HG02588 (cell line): ENCODE data around the gene MAPK4.

Source experiments
- ATAC-seq: cut with Tn5 transposase; IDR thresholded peaks from one replicate; pipeline ENCODE4 v1.9.1; 2021; ENCODE audit warnings: mild to moderate bottlenecking, moderate library complexity; ENCODE audit not compliant: unreplicated experiment

Gene MAPK4

GRCh38 chr18:50622865-50623393, 63.0 kb downstream of the MAPK4 start:
- no peak for ATAC-seq

- no peak for ATAC-seq
Measured at GRCh38 chr18:50623694-50624352, 63.9 kb downstream of the MAPK4 start.

GRCh38 chr18:50624981-50625380, 65.1 kb downstream of the MAPK4 start:
- no peak for ATAC-seq

- no peak for ATAC-seq
Measured at GRCh38 chr18:50626317-50626716, 66.4 kb downstream of the MAPK4 start.

- ATAC-seq, result no peak
Measured at GRCh38 chr18:50627594-50628532, 68.0 kb downstream of the MAPK4 start.

- no peak for ATAC-seq
Measured at GRCh38 chr18:50628533-50628905, 68.6 kb downstream of the MAPK4 start.

GRCh38 chr18:50629148-50629631, 69.3 kb downstream of the MAPK4 start:
- no peak for ATAC-seq

- no peak for ATAC-seq
Measured at GRCh38 chr18:50630895-50631294, 71.0 kb downstream of the MAPK4 start.

- ATAC-seq, result no peak
Measured at GRCh38 chr18:50632895-50633515, 73.1 kb downstream of the MAPK4 start.

GRCh38 chr18:50633992-50634391, 74.1 kb downstream of the MAPK4 start:
- no peak for ATAC-seq

- ATAC-seq, result no peak
Measured at GRCh38 chr18:50636366-50637057, 76.6 kb downstream of the MAPK4 start.

GRCh38 chr18:50638016-50638883, 78.4 kb downstream of the MAPK4 start:
- no peak for ATAC-seq

GRCh38 chr18:50638884-50639420, 79.1 kb downstream of the MAPK4 start:
- no peak for ATAC-seq

- ATAC-seq, result no peak
Measured at GRCh38 chr18:50639711-50640110, 79.8 kb downstream of the MAPK4 start.

GRCh38 chr18:50642439-50642838, 82.6 kb downstream of the MAPK4 start:
- no peak for ATAC-seq

- no peak for ATAC-seq
Measured at GRCh38 chr18:50644146-50644545, 84.3 kb downstream of the MAPK4 start.

- ATAC-seq, result no peak
Measured at GRCh38 chr18:50644807-50645206, 84.9 kb downstream of the MAPK4 start.

- ATAC-seq, result no peak
Measured at GRCh38 chr18:50647237-50647636, 87.3 kb downstream of the MAPK4 start.

- no peak for ATAC-seq
Measured at GRCh38 chr18:50647792-50648191, 87.9 kb downstream of the MAPK4 start.

- no peak for ATAC-seq
Measured at GRCh38 chr18:50649821-50650220, 89.9 kb downstream of the MAPK4 start.
